A549 (cell line): Measurements from ENCODE around the gene ZC3H12D.
"Not testable (repeated sequence)": the region's sequence is repeated elsewhere in the genome, so short reads cannot be mapped to it uniquely, and the experiment has no call there.

Experiments used
- BCL3 ChIP-seq: fragments of >200 bp; sonication (Bioruptor Twin); formaldehyde crosslinking; IDR thresholded peaks from 3 replicates; pipeline ENCODE4 v1.6.1; 2016
- CEBPB ChIP-seq, 2 experiments: fragments of >200 bp in 1 of 2; sonication (Bioruptor Twin) in 1 of 2; formaldehyde crosslinking in 1 of 2; IDR thresholded peaks; 2 replicates each; pipeline ENCODE4 v1.6.1; 2012 to 2016
- CHD4 ChIP-seq: fragments of 200-600 bp; sonication (generic); IDR thresholded peaks from 2 replicates; pipeline ENCODE4 v1.6.1; 2016; ENCODE audit warnings: antibody characterized with exemption, mild to moderate bottlenecking, borderline replicate concordance
- CTCF ChIP-seq: fragments of >200 bp; sonication (Bioruptor Twin); formaldehyde crosslinking; IDR thresholded peaks from 3 replicates; pipeline ENCODE4 v1.5.1; 2016
- JUN ChIP-seq, 2 experiments: fragments of >200 bp; sonication (Bioruptor Twin); formaldehyde crosslinking; IDR thresholded peaks; 2 replicates in 1 of 2; 3 replicates in 1 of 2; pipeline ENCODE4 v1.6.1; 2016 to 2017
- JUNB ChIP-seq: fragments of >200 bp; sonication (Bioruptor Twin); formaldehyde crosslinking; IDR thresholded peaks from 2 replicates; pipeline ENCODE4 v1.6.1; 2016
- KDM5A ChIP-seq: fragments of 200-600 bp; sonication (generic); IDR thresholded peaks from 2 replicates; pipeline ENCODE4 v1.6.1; 2016; ENCODE audit warnings: antibody characterized with exemption, mild to moderate bottlenecking
- MAFK ChIP-seq: fragments of 450-650 bp; IDR thresholded peaks from 2 replicates; pipeline ENCODE4 v1.6.1; 2014; ENCODE audit not compliant: partially characterized antibody
- PHF8 ChIP-seq: fragments of 200-600 bp; sonication (generic); IDR thresholded peaks from 2 replicates; pipeline ENCODE4 v1.6.1; 2016; ENCODE audit warnings: low read depth, mild to moderate bottlenecking, antibody characterized with exemption, moderate library complexity, borderline replicate concordance
- POLR2A ChIP-seq: IDR thresholded peaks from 2 replicates; pipeline ENCODE4 v1.6.1; 2012; ENCODE audit warnings: mild to moderate bottlenecking, low read length
- SREBF2 ChIP-seq: fragments of 450-650 bp; IDR thresholded peaks from 2 replicates; pipeline ENCODE4 v1.6.1; 2014; ENCODE audit warnings: mild to moderate bottlenecking, moderate library complexity
- ZNF302 ChIP-seq: fragments of 250-450 bp; sonication (Bioruptor Pico); IDR thresholded peaks from 2 replicates; pipeline ENCODE4 v1.9.0; 2021; ENCODE audit warnings: inconsistent platforms, mild to moderate bottlenecking, moderate library complexity
- ZSCAN20 ChIP-seq: fragments of 250-450 bp; sonication (Bioruptor Pico); IDR thresholded peaks from 2 replicates; pipeline ENCODE4 v1.8.0; 2022; ENCODE audit warnings: mild to moderate bottlenecking, moderate library complexity
- TF ChIP-seq, protein P1 (sequence below): fragments of 200-600 bp; sonication (generic); IDR thresholded peaks from 2 replicates; pipeline ENCODE4 v1.6.1; 2016; ENCODE audit warnings: antibody characterized with exemption, mild to moderate bottlenecking, moderate library complexity

- not testable (repeated sequence) for TF ChIP-seq CTCF; KDM5A; ZNF302 (CRISPR knock-in tag); MAFK; JUNB; JUN (IDR thresholded peaks at IDR 0.05); POLR2A; PHF8; ZSCAN20 (CRISPR knock-in tag); CEBPB (IDR thresholded peaks at IDR 0.05); BCL3; CHD4; SREBF2
- TF ChIP-seq, protein P1, sequence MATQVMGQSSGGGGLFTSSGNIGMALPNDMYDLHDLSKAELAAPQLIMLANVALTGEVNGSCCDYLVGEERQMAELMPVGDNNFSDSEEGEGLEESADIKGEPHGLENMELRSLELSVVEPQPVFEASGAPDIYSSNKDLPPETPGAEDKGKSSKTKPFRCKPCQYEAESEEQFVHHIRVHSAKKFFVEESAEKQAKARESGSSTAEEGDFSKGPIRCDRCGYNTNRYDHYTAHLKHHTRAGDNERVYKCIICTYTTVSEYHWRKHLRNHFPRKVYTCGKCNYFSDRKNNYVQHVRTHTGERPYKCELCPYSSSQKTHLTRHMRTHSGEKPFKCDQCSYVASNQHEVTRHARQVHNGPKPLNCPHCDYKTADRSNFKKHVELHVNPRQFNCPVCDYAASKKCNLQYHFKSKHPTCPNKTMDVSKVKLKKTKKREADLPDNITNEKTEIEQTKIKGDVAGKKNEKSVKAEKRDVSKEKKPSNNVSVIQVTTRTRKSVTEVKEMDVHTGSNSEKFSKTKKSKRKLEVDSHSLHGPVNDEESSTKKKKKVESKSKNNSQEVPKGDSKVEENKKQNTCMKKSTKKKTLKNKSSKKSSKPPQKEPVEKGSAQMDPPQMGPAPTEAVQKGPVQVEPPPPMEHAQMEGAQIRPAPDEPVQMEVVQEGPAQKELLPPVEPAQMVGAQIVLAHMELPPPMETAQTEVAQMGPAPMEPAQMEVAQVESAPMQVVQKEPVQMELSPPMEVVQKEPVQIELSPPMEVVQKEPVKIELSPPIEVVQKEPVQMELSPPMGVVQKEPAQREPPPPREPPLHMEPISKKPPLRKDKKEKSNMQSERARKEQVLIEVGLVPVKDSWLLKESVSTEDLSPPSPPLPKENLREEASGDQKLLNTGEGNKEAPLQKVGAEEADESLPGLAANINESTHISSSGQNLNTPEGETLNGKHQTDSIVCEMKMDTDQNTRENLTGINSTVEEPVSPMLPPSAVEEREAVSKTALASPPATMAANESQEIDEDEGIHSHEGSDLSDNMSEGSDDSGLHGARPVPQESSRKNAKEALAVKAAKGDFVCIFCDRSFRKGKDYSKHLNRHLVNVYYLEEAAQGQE = not testable (repeated sequence)
These were observed 10.0 kb upstream of the ZC3H12D start for GRCh38 chr6:149494810-149495209.
